ENCODE results near the gene PPA1. TPM values are rescaled to one million over a fixed set of nuclear protein-coding genes. Genes with fewer than 3 reads are reported as not detected.
"Not testable (repeated sequence)": the region's sequence is repeated elsewhere in the genome, so short reads cannot be mapped to it uniquely, and the experiment has no call there.

Gene PPA1
- total RNA-seq, 1 donor from 2014 or later = 82.4 TPM

- H3K4me3 Mint-ChIP-seq (ENCODE audit: unreplicated experiment) = no peak overlapping the region
- peaks cover 9% of the 10 kb centered on the region for H3K36me3 Mint-ChIP-seq (ENCODE audit: unreplicated experiment)
- no peak for TF ChIP-seq CTCF (IDR thresholded peaks at IDR 0.05; ENCODE audit: partially characterized antibody, unreplicated experiment)
- H3K9me3 Mint-ChIP-seq (ENCODE audit: unreplicated experiment) = peaks cover 2% of the 10 kb centered on the region
- no peak for DNase-seq
- H3K4me1 Mint-ChIP-seq (ENCODE audit: low read depth, unreplicated experiment) = no peaks in the 10 kb centered on the region
- no peak overlapping the region for H3K27ac Mint-ChIP-seq (ENCODE audit: unreplicated experiment)
- H3K27me3 Mint-ChIP-seq (ENCODE audit: unreplicated experiment) = peaks cover 5% of the 10 kb centered on the region
Measured at GRCh38 chr10:70247360-70247759, 14.1 kb upstream of the PPA1 start.

GRCh38 chr10:70241081-70241480 is 7.9 kb upstream of the PPA1 start:
- no peak overlapping the region for H3K27ac Mint-ChIP-seq (ENCODE audit: unreplicated experiment)
- no peak for TF ChIP-seq CTCF (IDR thresholded peaks at IDR 0.05; ENCODE audit: partially characterized antibody, unreplicated experiment)
- H3K4me3 Mint-ChIP-seq (ENCODE audit: unreplicated experiment) = no peak overlapping the region
- H3K4me1 Mint-ChIP-seq (ENCODE audit: low read depth, unreplicated experiment) = no peaks in the 10 kb centered on the region
- peaks cover 15% of the 10 kb centered on the region for H3K9me3 Mint-ChIP-seq (ENCODE audit: unreplicated experiment)
- no peak for DNase-seq
- peaks cover 11% of the 10 kb centered on the region for H3K36me3 Mint-ChIP-seq (ENCODE audit: unreplicated experiment)
- peaks cover 9% of the 10 kb centered on the region for H3K27me3 Mint-ChIP-seq (ENCODE audit: unreplicated experiment)

- not testable (repeated sequence) for H3K4me3 Mint-ChIP-seq (ENCODE audit: unreplicated experiment); H3K27me3 Mint-ChIP-seq (ENCODE audit: unreplicated experiment); H3K27ac Mint-ChIP-seq (ENCODE audit: unreplicated experiment); H3K4me1 Mint-ChIP-seq (ENCODE audit: low read depth, unreplicated experiment); DNase-seq
- peaks cover 11% of the 10 kb centered on the region for H3K36me3 Mint-ChIP-seq (ENCODE audit: unreplicated experiment)
- peaks cover 15% of the 10 kb centered on the region for H3K9me3 Mint-ChIP-seq (ENCODE audit: unreplicated experiment)
Measured at GRCh38 chr10:70239986-70240385, 6.8 kb upstream of the PPA1 start.

GRCh38 chr10:70239077-70239976 is 6.1 kb upstream of the PPA1 start:
- not testable (repeated sequence) for DNase-seq; H3K4me3 Mint-ChIP-seq (ENCODE audit: unreplicated experiment); H3K27me3 Mint-ChIP-seq (ENCODE audit: unreplicated experiment); H3K4me1 Mint-ChIP-seq (ENCODE audit: low read depth, unreplicated experiment); H3K27ac Mint-ChIP-seq (ENCODE audit: unreplicated experiment)
- H3K9me3 Mint-ChIP-seq (ENCODE audit: unreplicated experiment) = peaks cover 15% of the 10 kb centered on the region
- peaks cover 11% of the 10 kb centered on the region for H3K36me3 Mint-ChIP-seq (ENCODE audit: unreplicated experiment)

- H3K27ac Mint-ChIP-seq (ENCODE audit: unreplicated experiment); H3K4me1 Mint-ChIP-seq (ENCODE audit: low read depth, unreplicated experiment); H3K4me3 Mint-ChIP-seq (ENCODE audit: unreplicated experiment); DNase-seq; H3K27me3 Mint-ChIP-seq (ENCODE audit: unreplicated experiment): not testable (repeated sequence)
- peaks cover 11% of the 10 kb centered on the region for H3K36me3 Mint-ChIP-seq (ENCODE audit: unreplicated experiment)
- H3K9me3 Mint-ChIP-seq (ENCODE audit: unreplicated experiment) = peaks cover 18% of the 10 kb centered on the region
Measured at GRCh38 chr10:70237958-70238536, 4.8 kb upstream of the PPA1 start.

- peaks cover 9% of the 10 kb centered on the region for H3K27me3 Mint-ChIP-seq (ENCODE audit: unreplicated experiment)
- peaks cover 10% of the 10 kb centered on the region for H3K9me3 Mint-ChIP-seq (ENCODE audit: unreplicated experiment)
- peaks cover 5% of the 10 kb centered on the region for H3K4me1 Mint-ChIP-seq (ENCODE audit: low read depth, unreplicated experiment)
- H3K27ac Mint-ChIP-seq (ENCODE audit: unreplicated experiment) = no peak overlapping the region
- no peak for DNase-seq
- H3K36me3 Mint-ChIP-seq (ENCODE audit: unreplicated experiment) = peaks cover 6% of the 10 kb centered on the region
- H3K4me3 Mint-ChIP-seq (ENCODE audit: unreplicated experiment) = peak overlapping the region; percentile 32
- no peak for TF ChIP-seq CTCF (IDR thresholded peaks at IDR 0.05; ENCODE audit: partially characterized antibody, unreplicated experiment)
Measured at GRCh38 chr10:70234668-70235447, 1.6 kb upstream of the PPA1 start.

Measured in glutamatergic neuron (in vitro differentiated cells).